ENCODE measurements around the gene LPP.
A peak's percentile ranks its signal among the peaks of the same experiment; 100 is the strongest.

Gene LPP

GRCh38 chr3:188505911-188506310 is 352.0 kb downstream of the LPP start:
- DNase-seq: no peak

GRCh38 chr3:188506446-188506845 is 352.5 kb downstream of the LPP start:
- no peak for DNase-seq

GRCh38 chr3:188507244-188507720 is 353.3 kb downstream of the LPP start:
- no peak for DNase-seq

GRCh38 chr3:188508454-188508853 is 354.5 kb downstream of the LPP start:
- DNase-seq: no peak

GRCh38 chr3:188509316-188509715 is 355.4 kb downstream of the LPP start:
- no peak for DNase-seq

GRCh38 chr3:188510366-188510765 is 356.4 kb downstream of the LPP start:
- no peak for DNase-seq

DNA sequence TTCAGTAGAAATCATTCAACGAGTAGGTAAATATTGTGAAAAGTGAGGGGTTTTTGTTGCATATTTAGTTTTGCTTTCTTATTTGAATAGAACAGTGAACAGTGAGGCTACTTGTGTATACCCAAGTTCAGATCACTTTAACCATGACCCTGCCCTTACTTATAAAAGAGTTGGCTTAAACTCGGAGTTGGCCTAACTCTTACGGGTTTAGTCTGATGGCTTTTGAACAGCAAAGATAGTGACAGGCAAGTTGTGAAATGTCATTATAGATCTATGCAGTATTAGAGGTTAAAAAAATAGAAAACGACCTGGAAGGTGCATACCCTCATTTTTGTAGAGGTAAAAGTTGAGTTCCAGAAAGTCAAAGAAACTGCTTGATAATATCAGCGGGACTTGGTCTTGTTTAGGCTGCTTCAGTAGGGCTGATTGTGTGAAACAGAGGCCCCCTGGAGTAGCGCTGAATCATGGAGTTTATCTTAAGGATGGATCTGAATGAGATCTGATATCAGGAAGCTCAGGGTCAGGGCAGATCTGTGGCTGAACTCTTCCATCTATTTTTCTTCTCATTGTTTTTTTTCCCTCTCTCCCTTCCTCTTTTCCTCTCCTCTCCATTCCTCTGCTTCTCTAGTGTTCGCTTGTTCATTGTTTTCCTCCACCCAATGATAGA is 359.8 kb downstream of the LPP start:
- no peak for DNase-seq

GRCh38 chr3:188516515-188516914 is 362.6 kb downstream of the LPP start:
- no peak for DNase-seq

DNA sequence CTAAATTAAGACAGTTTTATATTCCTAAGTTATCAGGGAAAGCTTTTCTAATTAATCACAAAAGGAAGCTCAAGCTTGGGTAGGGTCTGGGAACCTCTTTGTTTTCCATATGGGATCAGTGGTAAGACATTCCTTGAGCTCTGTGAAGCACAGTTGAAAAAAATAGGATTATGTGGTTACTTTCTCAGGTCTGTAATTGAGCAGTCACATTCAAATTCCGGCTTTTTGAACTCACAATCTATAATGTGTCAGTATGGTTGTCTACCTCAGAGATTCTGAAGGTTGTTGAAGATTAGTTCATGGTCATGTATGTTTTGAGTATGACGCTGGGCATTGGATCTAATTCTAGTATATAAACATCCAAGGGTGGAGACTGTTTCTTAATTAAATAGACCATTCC is 364.5 kb downstream of the LPP start:
- DNase-seq: no peak

DNA sequence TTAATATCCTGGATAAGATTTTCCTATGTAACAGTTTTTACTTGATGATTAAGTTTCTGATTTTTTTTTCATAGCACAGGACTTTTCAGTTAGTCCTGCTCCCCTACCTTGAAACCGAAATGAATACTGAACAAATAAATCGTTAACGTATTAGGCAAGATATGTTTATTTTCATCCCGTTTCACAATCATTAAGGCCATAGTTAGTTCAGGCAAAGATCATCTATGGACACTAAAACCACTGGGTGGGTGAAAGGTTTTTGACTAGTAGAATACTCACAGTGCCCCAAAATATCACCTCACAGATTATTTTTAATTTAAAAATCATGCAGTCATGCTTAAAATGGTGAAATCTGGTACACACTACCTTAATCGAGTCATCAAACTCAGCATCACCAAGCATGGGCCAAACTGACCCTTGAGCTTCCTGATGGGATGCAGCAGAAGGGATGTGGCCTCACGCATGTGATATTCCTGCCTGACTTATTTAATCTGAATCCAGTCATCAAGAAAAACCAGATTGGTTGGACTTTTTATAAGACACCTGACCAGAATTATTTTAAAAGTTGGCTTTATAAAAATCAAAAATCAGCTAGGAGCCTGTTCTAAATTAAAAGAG is 365.0 kb downstream of the LPP start:
- no peak for DNase-seq

DNA sequence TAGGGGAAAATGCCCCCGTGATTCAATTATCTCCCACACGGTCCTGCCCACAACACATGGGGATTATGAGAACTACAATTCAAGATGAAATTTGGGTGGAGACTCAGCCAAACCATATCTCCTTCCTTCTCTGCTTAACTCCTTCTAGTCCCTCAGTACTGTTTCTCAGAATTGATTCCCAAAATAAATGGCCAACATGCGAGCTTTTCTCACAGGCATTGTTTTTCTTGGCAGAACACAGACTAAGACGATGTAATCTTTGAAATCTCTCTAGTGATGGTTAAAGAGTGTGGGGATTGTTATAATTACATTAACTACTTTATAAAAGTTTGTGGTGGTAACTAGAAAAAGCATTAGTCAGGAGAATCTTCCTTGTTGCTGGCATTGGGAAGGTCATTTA is 366.5 kb downstream of the LPP start:
- DNase-seq: no peak

- DNase-seq: no peak
These were observed 368.2 kb downstream of the LPP start for GRCh38 chr3:188522115-188522514.

DNA sequence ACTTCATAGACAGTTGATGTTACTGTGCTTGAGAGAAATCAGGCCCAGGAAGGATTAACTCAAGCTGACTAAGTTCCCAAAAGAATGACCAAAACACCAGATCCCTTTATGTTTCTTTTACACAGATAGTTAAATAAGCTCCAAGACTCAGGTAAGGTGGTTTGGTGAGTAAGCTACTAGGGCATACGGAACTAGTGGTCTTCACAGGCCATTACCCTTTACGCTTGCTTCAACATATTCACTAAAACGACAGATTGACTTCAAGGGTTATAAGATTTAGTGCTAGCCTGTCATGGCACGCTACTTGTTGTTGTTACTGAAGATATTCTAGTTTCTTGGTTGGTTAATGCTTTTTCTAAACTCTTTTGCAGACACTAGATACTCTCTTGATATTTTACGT is 369.3 kb downstream of the LPP start:
- DNase-seq: peak; percentile 37

- DNase-seq: no peak
These were observed 370.1 kb downstream of the LPP start for GRCh38 chr3:188524052-188524451.

DNA sequence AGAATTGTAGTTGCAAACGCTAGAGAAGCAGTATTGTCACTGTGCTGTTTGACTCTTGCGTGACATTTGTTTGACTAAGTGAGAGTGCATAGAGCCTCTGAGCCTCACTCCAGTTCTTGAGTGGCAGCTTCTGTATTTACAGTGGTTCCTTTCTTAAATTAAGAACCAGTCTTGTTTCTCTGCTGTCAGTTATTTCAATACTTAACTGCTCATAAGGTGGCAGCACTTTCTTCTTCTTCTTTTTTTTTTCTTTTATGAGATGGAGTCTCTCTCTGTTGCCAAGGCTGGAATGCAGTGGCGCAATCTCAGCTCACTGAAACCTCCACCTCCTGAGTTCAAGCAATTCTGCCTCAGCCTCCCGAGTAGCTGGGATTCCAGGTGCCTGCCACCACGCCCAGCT is 372.1 kb downstream of the LPP start:
- DNase-seq: no peak

DNA sequence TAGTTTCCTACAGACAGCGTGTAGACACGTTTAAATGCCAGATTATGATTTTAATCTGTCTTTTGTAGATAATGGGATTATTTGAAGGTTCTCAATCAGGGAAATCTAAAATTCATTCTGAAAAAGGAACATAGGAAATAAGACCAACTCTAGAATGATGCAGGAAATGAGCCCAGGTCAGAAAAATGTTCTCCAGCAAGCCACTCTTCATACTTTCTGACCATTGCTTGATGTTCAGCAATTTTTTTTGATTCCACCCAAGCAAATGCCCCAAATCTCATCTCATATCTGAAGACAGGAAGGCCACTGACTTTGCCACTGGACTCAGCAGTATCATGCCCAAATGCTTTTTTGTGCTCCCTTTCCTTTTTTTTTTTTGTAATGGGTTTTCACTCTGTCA is 373.4 kb downstream of the LPP start:
- DNase-seq: no peak

DNA sequence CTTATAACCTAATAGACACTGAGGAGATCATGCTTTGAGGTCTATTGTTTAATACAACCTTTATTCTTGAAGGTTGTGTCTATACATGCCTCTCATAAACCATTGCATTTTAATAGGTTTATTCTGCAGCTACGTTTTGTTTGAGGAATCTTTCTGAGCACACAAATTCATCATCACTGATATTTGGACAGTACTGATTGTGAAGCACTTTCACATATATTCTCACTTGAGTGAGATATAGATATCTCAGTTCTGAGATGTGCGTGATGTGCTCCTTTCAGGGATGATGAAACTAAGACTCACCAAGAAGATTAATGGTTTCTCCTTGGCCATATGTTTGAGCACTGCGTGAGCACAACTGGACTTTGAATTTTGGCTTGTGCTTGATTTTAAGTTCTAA is 374.4 kb downstream of the LPP start:
- DNase-seq: no peak

DNA sequence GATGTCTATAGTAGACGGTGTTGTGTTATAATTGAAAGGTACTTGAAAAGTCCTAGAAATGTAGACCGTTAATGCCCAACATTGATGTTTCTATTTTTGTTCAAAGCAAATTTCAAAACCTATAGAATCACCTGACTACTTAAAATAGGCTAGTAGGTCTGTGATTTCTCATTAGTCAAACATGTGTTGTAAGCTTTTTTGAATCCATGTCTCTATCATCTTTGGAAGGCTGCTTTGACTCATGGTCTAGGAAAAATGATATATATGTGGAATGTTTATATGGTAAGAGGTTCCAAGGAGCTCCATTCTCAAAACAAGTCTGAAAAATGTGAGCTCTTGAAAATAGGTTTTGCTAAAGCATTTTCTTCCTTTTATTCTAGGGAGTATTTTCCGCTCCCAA is 375.3 kb downstream of the LPP start:
- DNase-seq: no peak

DNA sequence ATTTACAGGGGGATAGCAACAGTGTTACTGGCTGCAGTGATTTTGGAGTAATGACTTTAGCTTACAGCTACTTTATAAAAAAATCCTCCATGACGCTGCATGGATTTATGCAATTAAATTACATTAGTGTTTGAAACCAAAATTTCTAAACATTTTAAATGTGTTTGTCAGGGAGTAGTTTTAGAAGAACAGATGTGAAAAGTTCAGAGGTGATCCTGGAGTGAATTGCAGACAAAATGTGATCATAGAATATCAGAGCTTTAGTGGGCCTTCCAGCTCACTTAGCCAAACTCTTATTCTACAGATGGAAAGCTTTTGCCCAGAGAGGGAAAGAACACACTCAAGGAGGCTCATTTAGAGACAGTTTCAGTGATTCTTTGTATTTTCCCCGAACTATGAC is 376.3 kb downstream of the LPP start:
- DNase-seq: no peak

DNA sequence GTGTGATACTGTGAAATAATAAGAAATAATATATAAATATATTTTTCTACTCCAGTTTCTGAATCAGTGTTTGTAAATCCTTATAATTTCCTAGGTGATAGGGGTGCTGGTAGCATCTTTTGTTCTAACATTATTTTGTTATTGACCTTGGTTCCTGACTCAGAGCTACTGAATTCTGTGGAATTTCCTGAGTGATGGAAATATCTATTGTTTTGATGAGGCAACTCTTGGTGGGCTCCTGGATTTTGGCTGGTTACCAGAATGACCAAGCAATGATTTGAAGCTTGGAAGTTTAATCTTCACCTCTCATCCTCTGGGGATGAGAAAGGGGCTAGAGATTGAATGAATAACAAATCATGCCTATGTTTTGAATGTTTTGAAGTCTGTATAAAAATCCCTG is 377.3 kb downstream of the LPP start:
- no peak for DNase-seq

DNA sequence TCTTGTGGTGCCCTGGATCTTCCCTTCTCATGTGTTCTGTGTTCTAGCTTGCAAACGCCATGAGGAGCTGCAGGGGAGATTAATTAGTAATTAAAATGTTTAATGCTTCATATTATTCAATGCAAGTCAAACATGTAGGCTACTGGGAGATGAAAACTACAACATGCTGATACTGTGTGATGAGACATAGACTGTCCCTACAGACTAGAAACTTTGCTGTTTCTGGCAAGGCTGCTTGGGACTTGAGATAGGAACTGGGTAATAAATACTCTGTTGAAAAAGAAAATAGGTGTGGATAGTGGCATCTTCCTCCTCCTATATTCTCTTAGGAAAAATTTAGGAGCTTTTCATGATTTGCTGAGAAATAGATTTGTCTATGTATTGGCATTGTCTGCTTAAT is 379.2 kb downstream of the LPP start:
- no peak for DNase-seq

GRCh38 chr3:188533612-188534357 is 379.8 kb downstream of the LPP start:
- DNase-seq: peak; percentile 6

DNA sequence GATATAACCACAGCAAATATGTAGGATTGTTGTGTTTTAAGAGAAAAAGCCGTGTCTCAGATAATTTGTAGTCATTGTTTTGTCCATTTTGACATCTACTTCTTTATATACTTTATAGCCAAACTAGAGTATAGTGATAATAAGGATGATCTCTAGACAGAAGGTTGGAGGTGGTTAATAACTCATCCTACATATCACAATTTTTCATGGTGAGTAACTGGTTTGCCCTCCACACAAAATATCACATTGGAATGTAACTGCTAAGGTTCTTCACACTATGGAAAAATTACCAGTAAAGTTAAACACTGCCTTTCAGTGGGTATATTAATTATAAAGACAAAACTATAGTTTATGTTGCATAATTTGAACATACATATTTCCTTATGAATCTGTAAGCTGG is 380.7 kb downstream of the LPP start:
- DNase-seq: no peak

DNA sequence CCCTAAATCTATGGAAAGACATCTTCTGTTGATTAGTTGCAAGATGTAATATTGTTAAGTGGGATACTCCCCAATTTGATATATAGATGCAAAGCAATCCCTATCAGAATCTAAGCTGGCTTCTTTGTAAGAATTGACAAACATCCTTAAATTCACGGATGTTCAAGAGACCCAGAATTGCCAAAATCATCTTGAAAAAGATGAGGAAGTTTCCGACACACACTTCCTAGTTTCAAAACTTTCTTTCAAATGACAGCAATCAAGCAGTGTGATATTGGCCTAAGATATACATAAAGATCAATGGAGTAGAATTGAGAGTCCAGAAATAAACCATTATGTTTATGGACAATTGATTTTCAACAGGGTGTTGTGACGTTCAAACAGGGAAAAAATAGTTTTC is 383.6 kb downstream of the LPP start:
- DNase-seq: no peak

Measured in DMS79 treated with DMSO at 0.1 percent for 48 hours (cell line).